Hepatocyte (in vitro differentiated cells): ENCODE data around the gene PAPPA.

Experiments
- CTCF ChIP-seq: fragments of 200-600 bp; sonication (generic); IDR thresholded peaks from 2 replicates; pipeline ENCODE4 v1.5.1; 2016; ENCODE audit warnings: antibody characterized with exemption, mild to moderate bottlenecking; ENCODE audit not compliant: poor library complexity
- EZH2 ChIP-seq: fragments of 200-600 bp; sonication (generic); IDR thresholded peaks from 2 replicates; pipeline ENCODE4 v1.6.1; 2016; ENCODE audit warnings: antibody characterized with exemption, mild to moderate bottlenecking, borderline replicate concordance
- EZH2phosphoT487 ChIP-seq: fragments of 200-600 bp; sonication (generic); IDR thresholded peaks from one replicate; pipeline ENCODE4 v1.6.1; 2018; ENCODE audit warnings: antibody characterized with exemption, mild to moderate bottlenecking, low read depth, moderate library complexity; ENCODE audit not compliant: unreplicated experiment, severe bottlenecking

- no peak for TF ChIP-seq CTCF
- TF ChIP-seq EZH2: no peak
- no peak for TF ChIP-seq EZH2phosphoT487
These were observed 122.6 kb downstream of the PAPPA start for GRCh38 chr9:116276196-116276493.
